A673 (cell line): Measurements from ENCODE around the gene MRPL52.

ENCODE experiments used
- EZH2 ChIP-seq: fragments of 200-600 bp; sonication (generic); IDR thresholded peaks from 2 replicates; pipeline ENCODE4 v1.6.1; 2017; ENCODE audit warnings: borderline replicate concordance, low read depth, mild to moderate bottlenecking, mixed read lengths, antibody characterized with exemption, low read length; ENCODE audit not compliant: poor library complexity, severe bottlenecking
- TF ChIP-seq, protein P1 (sequence below): fragments of 300-800, 200-600 bp; sonication (generic); conservative IDR thresholded peaks from 2 replicates; pipeline ENCODE4 v1.5.1; 2017; ENCODE audit warnings: low read depth, mild to moderate bottlenecking, antibody characterized with exemption, low read length, moderate library complexity, mixed read lengths

DNA sequence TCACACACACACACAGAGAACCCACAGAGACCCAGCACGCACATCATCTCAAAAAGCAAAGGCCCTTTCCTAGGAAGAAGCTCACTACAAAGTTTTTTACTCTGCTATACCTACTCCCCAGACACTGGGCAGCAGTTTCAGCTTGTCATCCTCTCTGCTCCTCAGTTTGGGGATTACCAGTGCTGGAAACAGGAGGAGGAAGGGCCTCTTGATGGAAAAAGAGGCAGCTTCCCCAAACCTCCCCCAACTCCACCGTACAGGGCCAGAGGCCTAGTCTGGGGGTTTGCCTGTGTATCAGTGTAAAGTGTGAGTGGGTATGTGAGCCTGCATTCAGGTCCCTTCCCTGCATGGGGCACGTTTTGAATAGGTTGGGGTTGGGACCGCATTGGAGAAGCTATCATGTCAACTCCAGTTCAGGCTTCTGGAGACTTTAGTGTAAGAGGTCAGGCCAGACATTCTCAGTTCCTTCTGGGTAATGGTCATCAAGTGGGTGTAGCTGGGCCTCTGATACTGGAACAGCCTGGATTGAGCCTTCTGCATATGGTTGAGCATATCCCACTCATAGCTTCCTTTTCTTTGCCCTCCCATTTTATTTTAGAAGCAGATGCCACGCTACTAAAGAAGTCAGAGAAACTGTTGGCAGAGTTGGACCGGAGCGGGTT lies 54.5 kb downstream of the MRPL52 start:
- TF ChIP-seq, protein P1, sequence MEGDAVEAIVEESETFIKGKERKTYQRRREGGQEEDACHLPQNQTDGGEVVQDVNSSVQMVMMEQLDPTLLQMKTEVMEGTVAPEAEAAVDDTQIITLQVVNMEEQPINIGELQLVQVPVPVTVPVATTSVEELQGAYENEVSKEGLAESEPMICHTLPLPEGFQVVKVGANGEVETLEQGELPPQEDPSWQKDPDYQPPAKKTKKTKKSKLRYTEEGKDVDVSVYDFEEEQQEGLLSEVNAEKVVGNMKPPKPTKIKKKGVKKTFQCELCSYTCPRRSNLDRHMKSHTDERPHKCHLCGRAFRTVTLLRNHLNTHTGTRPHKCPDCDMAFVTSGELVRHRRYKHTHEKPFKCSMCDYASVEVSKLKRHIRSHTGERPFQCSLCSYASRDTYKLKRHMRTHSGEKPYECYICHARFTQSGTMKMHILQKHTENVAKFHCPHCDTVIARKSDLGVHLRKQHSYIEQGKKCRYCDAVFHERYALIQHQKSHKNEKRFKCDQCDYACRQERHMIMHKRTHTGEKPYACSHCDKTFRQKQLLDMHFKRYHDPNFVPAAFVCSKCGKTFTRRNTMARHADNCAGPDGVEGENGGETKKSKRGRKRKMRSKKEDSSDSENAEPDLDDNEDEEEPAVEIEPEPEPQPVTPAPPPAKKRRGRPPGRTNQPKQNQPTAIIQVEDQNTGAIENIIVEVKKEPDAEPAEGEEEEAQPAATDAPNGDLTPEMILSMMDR: no peak
- no peak for TF ChIP-seq EZH2
